ENCODE data around the gene SPPL3. TPM values are rescaled to one million over a fixed set of nuclear protein-coding genes. Genes with fewer than 3 reads are reported as not detected.

Gene SPPL3
- total and polyA plus RNA-seq, 9 donors, result 10.2 to 68.2 (median 54.0) TPM

- no peak for DNase-seq
- WGBS (ENCODE audit: insufficient coverage), result 81% methylated on average over 15 of the region's 15 CpGs
- H3K9me3 ChIP-seq (replicated peaks; ENCODE audit: control insufficient read depth, low read depth, low read length), result no peaks in the 10 kb centered on the region
- no peaks in the 10 kb centered on the region for H3K27me3 ChIP-seq (ENCODE audit: control insufficient read depth, insufficient read depth, low read length)
- H3K4me3 ChIP-seq (ENCODE audit: low read length), result no peak overlapping the region
- H3K4me1 ChIP-seq (ENCODE audit: control insufficient read depth, insufficient read depth, low read length), result peaks cover 16% of the 10 kb centered on the region
- H3K27ac ChIP-seq (ENCODE audit: low read length), result no peak overlapping the region
- H3K36me3 ChIP-seq (ENCODE audit: control insufficient read depth, insufficient read depth, low read length), result peaks cover 14% of the 10 kb centered on the region
Measured at GRCh38 chr12:120740871-120741270, 163.3 kb downstream of the SPPL3 start.

DNA sequence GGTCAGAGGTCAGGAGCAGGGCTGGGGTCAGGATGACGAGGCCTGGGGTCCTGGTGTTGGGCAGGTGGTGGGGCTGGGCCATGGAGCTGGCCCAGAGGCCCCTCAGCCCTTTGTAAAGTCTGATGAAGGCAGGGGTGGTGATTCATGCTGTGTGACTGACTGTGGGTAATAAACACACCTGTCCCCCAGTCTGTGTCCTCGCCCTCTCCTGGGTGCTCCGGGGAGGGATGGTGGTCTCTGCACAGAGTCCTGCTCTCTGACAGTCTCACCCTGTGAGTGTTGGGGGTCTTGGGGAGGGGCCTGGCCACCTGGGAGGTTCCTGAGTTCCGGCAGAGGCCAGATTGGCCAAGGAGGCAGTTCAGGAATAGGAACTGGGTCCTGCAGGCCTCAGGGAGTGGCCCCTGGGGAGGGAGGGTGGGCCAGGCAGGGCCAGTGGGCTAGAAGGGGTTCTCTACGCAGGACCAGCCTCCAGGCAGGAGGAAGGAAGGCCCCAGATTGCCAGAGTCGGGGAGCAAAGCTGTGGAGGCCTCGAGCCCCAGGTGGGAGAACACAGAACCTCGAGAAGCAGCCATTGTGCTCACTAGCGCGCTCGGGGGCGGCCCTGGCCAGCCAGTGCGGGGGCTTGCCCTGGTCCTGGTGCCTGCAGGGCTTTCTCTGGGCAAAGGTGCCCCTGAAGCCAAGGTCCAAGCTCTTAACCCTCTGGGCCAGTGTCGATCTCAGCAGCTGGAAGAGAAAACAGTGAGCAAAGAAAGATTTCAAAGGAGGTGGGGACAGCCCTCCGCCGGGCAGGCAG, 164.1 kb downstream of the SPPL3 start:
- WGBS (ENCODE audit: insufficient coverage), result 72% methylated on average over 16 of the region's 16 CpGs
- Histone ChIP-seq H3K4me1 (ENCODE audit: control insufficient read depth, insufficient read depth, low read length) (peaks cover 16% of the 10 kb centered on the region), H3K27ac (ENCODE audit: low read length) (no peak overlapping the region)

DNA sequence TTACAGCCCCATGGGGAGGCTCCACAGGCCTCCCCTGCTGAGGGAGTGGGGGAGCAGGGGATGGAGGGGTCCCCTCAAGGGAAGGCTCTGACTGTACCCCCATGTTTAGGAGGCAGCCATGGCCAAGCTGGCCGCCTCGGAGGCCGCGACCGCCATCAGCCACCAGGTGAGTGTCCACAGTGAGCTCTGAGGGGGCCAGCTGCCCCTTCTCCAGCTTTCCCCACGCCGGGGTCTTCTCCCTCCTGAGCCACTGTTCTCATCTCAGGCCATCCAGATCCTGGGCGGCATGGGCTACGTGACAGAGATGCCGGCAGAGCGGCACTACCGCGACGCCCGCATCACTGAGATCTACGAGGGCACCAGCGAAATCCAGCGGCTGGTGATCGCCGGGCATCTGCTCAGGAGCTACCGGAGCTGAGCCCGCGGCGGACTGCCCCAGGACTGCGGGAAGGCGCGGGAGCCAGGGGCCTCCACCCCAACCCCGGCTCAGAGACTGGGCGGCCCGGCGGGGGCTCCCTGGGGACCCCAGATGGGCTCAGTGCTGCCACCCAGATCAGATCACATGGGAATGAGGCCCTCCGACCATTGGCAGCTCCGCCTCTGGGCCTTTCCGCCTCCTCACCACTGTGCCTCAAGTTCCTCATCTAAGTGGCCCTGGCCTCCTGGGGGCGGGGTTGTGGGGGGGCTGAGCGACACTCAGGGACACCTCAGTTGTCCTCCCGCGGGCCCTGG, 165.0 kb downstream of the SPPL3 start:
- DNase-seq, result no peak
- Histone ChIP-seq H3K27ac (ENCODE audit: low read length) (no peak overlapping the region), H3K9me3 (replicated peaks; ENCODE audit: control insufficient read depth, low read depth, low read length) (no peaks in the 10 kb centered on the region), H3K4me3 (ENCODE audit: low read length) (no peak overlapping the region), H3K36me3 (ENCODE audit: control insufficient read depth, insufficient read depth, low read length) (peaks cover 17% of the 10 kb centered on the region), H3K27me3 (ENCODE audit: control insufficient read depth, insufficient read depth, low read length) (no peaks in the 10 kb centered on the region), H3K4me1 (ENCODE audit: control insufficient read depth, insufficient read depth, low read length) (peaks cover 16% of the 10 kb centered on the region)
- 90% methylated on average over 38 of the region's 38 CpGs for WGBS (ENCODE audit: insufficient coverage)

More for the DNA sequence above, 164.1 kb downstream of the SPPL3 start:
- peaks cover 14% of the 10 kb centered on the region for H3K36me3 ChIP-seq (ENCODE audit: control insufficient read depth, insufficient read depth, low read length)
- no peaks in the 10 kb centered on the region for H3K27me3 ChIP-seq (ENCODE audit: control insufficient read depth, insufficient read depth, low read length)
- no peak overlapping the region for H3K4me3 ChIP-seq (ENCODE audit: low read length)
- no peak for DNase-seq
- no peaks in the 10 kb centered on the region for H3K9me3 ChIP-seq (replicated peaks; ENCODE audit: control insufficient read depth, low read depth, low read length)

DNA sequence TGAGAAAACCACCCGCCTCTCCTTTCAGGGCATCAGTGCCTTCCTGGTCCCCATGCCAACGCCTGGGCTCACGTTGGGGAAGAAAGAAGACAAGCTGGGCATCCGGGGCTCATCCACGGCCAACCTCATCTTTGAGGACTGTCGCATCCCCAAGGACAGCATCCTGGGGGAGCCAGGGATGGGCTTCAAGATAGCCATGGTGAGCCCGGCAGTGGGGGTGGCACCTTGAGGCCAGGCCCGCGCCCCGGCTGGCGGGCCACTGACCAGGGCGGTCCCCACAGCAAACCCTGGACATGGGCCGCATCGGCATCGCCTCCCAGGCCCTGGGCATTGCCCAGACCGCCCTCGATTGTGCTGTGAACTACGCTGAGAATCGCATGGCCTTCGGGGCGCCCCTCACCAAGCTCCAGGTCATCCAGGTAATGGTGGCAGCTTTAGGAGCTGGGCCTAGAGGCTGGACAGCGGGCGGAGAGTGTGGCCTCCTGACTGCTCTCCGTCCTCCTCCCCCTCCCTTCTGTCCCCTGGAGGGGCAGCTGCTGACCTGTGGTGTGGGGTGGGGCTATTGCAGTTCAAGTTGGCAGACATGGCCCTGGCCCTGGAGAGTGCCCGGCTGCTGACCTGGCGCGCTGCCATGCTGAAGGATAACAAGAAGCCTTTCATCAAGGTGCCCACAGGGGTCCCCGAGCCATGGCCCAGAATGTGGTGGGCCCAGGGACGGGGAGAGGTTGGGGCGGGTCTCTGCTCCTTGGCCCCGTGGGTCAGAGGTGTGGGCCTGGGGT, 165.7 kb downstream of the SPPL3 start:
- H3K27me3 ChIP-seq (ENCODE audit: control insufficient read depth, insufficient read depth, low read length), result no peaks in the 10 kb centered on the region
- DNase-seq, result no peak
- no peak overlapping the region for H3K4me3 ChIP-seq (ENCODE audit: low read length)
- 77% methylated on average over 18 of the region's 31 CpGs for WGBS (ENCODE audit: insufficient coverage)
- H3K4me1 ChIP-seq (ENCODE audit: control insufficient read depth, insufficient read depth, low read length), result peaks cover 16% of the 10 kb centered on the region
- H3K9me3 ChIP-seq (replicated peaks; ENCODE audit: control insufficient read depth, low read depth, low read length), result no peaks in the 10 kb centered on the region
- peaks cover 17% of the 10 kb centered on the region for H3K36me3 ChIP-seq (ENCODE audit: control insufficient read depth, insufficient read depth, low read length)
- H3K27ac ChIP-seq (ENCODE audit: low read length), result no peak overlapping the region

GRCh38 chr12:120737557-120738251, 166.5 kb downstream of the SPPL3 start:
- DNase-seq, result no peak
- no peak overlapping the region for H3K27ac ChIP-seq (ENCODE audit: low read length)
- H3K4me1 ChIP-seq (ENCODE audit: control insufficient read depth, insufficient read depth, low read length), result peaks cover 16% of the 10 kb centered on the region
- H3K36me3 ChIP-seq (ENCODE audit: control insufficient read depth, insufficient read depth, low read length), result peaks cover 17% of the 10 kb centered on the region
- H3K9me3 ChIP-seq (replicated peaks; ENCODE audit: control insufficient read depth, low read depth, low read length), result no peaks in the 10 kb centered on the region
- H3K27me3 ChIP-seq (ENCODE audit: control insufficient read depth, insufficient read depth, low read length), result no peaks in the 10 kb centered on the region
- 86% methylated on average over 20 of the region's 25 CpGs for WGBS (ENCODE audit: insufficient coverage)
- no peak overlapping the region for H3K4me3 ChIP-seq (ENCODE audit: low read length)

DNA sequence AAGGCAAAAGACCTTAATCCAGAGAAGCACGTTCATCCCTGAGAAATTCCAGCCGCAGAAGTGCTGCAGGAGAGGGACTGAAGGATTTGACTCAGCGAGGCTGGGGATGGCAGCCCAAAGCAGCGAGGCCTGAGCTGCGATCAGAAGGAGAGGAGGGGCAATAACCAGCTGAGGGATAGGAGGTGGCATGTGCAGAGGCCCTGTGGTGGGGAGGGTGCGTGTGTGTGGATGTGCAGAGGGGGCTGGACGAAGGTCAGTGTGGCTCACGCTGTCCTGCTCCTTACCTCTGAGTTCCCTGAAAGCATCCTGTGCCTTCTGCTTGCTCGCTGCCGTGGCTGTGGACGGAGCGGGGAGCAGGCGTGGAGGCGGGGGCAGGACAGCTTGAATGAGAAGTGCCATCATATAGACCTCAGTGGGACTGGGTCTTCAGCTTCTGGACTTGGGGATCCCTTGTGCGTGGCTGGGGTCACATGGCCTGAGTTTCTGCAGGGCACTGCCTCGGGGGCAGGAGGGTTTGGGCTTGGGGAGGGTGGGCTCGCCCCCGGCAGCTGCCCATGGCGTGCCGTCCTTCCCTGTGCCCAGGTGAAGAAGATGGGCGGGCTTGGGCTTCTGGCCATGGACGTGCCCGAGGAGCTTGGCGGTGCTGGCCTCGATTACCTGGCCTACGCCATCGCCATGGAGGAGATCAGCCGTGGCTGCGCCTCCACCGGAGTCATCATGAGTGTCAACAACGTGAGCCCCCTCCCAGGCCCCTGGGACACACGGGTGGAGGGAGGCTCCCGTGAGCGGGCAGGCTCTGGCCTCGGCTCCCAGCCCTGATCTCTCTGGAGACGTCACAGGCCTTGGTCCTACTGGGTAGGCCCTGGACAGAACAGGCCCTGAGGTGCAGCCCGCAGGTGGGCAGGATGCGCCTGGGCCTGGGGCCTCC, 167.5 kb downstream of the SPPL3 start:
- Histone ChIP-seq H3K27ac (ENCODE audit: low read length) (no peak overlapping the region), H3K9me3 (replicated peaks; ENCODE audit: control insufficient read depth, low read depth, low read length) (no peaks in the 10 kb centered on the region), H3K27me3 (ENCODE audit: control insufficient read depth, insufficient read depth, low read length) (no peaks in the 10 kb centered on the region), H3K4me3 (ENCODE audit: low read length) (no peak overlapping the region), H3K4me1 (ENCODE audit: control insufficient read depth, insufficient read depth, low read length) (peaks cover 10% of the 10 kb centered on the region), H3K36me3 (ENCODE audit: control insufficient read depth, insufficient read depth, low read length) (peaks cover 17% of the 10 kb centered on the region)
- 83% methylated on average over 36 of the region's 38 CpGs for WGBS (ENCODE audit: insufficient coverage)
- no peak for DNase-seq

DNA sequence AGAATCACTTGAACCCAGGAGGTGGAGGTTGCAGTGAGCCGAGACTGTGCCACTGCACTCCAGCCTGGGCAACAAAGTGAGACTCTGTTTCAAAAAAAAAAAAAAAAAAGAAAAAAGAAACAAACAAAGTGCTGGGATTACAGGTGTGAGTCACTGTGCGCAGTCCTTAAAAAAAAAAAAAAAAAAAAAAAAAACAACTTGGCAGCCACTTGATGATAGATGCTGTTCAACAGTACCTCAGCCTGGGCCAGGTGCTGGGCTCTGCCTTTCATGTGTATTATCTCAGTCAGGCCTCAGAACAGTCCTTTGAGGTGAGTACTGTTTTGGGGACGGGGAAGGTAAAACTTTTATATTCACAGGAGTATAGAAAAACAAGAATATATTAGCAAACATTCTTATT, 169.0 kb downstream of the SPPL3 start:
- Histone ChIP-seq H3K36me3 (ENCODE audit: control insufficient read depth, insufficient read depth, low read length) (peaks cover 22% of the 10 kb centered on the region), H3K4me3 (ENCODE audit: low read length) (no peak overlapping the region), H3K4me1 (ENCODE audit: control insufficient read depth, insufficient read depth, low read length) (peaks cover 7% of the 10 kb centered on the region), H3K9me3 (replicated peaks; ENCODE audit: control insufficient read depth, low read depth, low read length) (no peaks in the 10 kb centered on the region), H3K27me3 (ENCODE audit: control insufficient read depth, insufficient read depth, low read length) (no peaks in the 10 kb centered on the region), H3K27ac (ENCODE audit: low read length) (no peak overlapping the region)
- WGBS (ENCODE audit: insufficient coverage), result no CpG with 5 or more reads among the region's 3 CpGs
- no peak for DNase-seq

GRCh38 chr12:120734210-120734609, 169.9 kb downstream of the SPPL3 start:
- WGBS (ENCODE audit: insufficient coverage), result 95% methylated on average over 7 of the region's 10 CpGs
- no peak overlapping the region for H3K27ac ChIP-seq (ENCODE audit: low read length)
- H3K36me3 ChIP-seq (ENCODE audit: control insufficient read depth, insufficient read depth, low read length), result peaks cover 23% of the 10 kb centered on the region
- peaks cover 7% of the 10 kb centered on the region for H3K4me1 ChIP-seq (ENCODE audit: control insufficient read depth, insufficient read depth, low read length)
- no peaks in the 10 kb centered on the region for H3K27me3 ChIP-seq (ENCODE audit: control insufficient read depth, insufficient read depth, low read length)
- H3K4me3 ChIP-seq (ENCODE audit: low read length), result no peak overlapping the region
- no peak for DNase-seq
- no peaks in the 10 kb centered on the region for H3K9me3 ChIP-seq (replicated peaks; ENCODE audit: control insufficient read depth, low read depth, low read length)

- Histone ChIP-seq H3K36me3 (ENCODE audit: control insufficient read depth, insufficient read depth, low read length) (peaks cover 20% of the 10 kb centered on the region), H3K4me1 (ENCODE audit: control insufficient read depth, insufficient read depth, low read length) (peaks cover 5% of the 10 kb centered on the region), H3K9me3 (replicated peaks; ENCODE audit: control insufficient read depth, low read depth, low read length) (no peaks in the 10 kb centered on the region), H3K4me3 (ENCODE audit: low read length) (no peak overlapping the region), H3K27me3 (ENCODE audit: control insufficient read depth, insufficient read depth, low read length) (no peaks in the 10 kb centered on the region), H3K27ac (ENCODE audit: low read length) (no peak overlapping the region)
- 82% methylated on average over 2 of the region's 3 CpGs for WGBS (ENCODE audit: insufficient coverage)
- no peak for DNase-seq
Measured at GRCh38 chr12:120733574-120733973, 170.6 kb downstream of the SPPL3 start.

Data from muscle of leg (tissue), 11 donors.